ENCODE measurements around the gene TTC34. TPM values are rescaled to one million over a fixed set of nuclear protein-coding genes. Genes with fewer than 3 reads are reported as not detected.
"Not testable (repeated sequence)": the region's sequence is repeated elsewhere in the genome, so short reads cannot be mapped to it uniquely, and the experiment has no call there.

TTC34 gene
- polyA plus RNA-seq, 1 donor (not counting 4 experiments of a cell fraction or from before 2014, with no cell fraction given) = 0.04 TPM

GRCh38 chr1:2750766-2751730 lies 50.4 kb downstream of the TTC34 start:
- H2AFZ ChIP-seq (ENCODE audit: control insufficient read depth, low read length); H3K79me2 ChIP-seq (ENCODE audit: control insufficient read depth, insufficient read depth, low read length); H3K27me3 ChIP-seq (ENCODE audit: control insufficient read depth, extremely low read depth, insufficient read depth, low read length); DNase-seq (ENCODE audit: low read depth, low spot score); H3K4me1 ChIP-seq (ENCODE audit: control insufficient read depth, extremely low read depth, insufficient read depth, low read length); H3K27ac ChIP-seq (ENCODE audit: control insufficient read depth, insufficient read depth, low read length); H3K4me3 ChIP-seq (ENCODE audit: control insufficient read depth in 2 of 3, extremely low read depth in 1 of 3, insufficient read depth in 2 of 3, low read depth in 1 of 3, low read length in 3 of 3); H3K9ac ChIP-seq (ENCODE audit: control insufficient read depth, extremely low read depth, insufficient read depth, low read length); H3K9me3 ChIP-seq (ENCODE audit: control insufficient read depth, low read depth, low read length); dilution Hi-C loops (cut with MboI; ENCODE audit: extremely low pct_ligation_motif_present, low sequenced_read_pairs); H3K9me1 ChIP-seq (ENCODE audit: control insufficient read depth, extremely low read depth, insufficient read depth, low read length); H3K4me2 ChIP-seq (ENCODE audit: control insufficient read depth, extremely low read depth, insufficient read depth, low read depth, low read length); H4K20me1 ChIP-seq (ENCODE audit: control insufficient read depth, extremely low read depth, insufficient read depth, low read length); FAIRE-seq; H3K36me3 ChIP-seq (ENCODE audit: control insufficient read depth in 2 of 2, extremely low read depth in 1 of 2, insufficient read depth in 2 of 2, low read length in 2 of 2): not testable (repeated sequence)

- H3K9ac ChIP-seq (ENCODE audit: control insufficient read depth, extremely low read depth, insufficient read depth, low read length); H3K9me3 ChIP-seq (ENCODE audit: control insufficient read depth, low read depth, low read length); H3K27ac ChIP-seq (ENCODE audit: control insufficient read depth, insufficient read depth, low read length); H3K36me3 ChIP-seq (ENCODE audit: control insufficient read depth in 2 of 2, extremely low read depth in 1 of 2, insufficient read depth in 2 of 2, low read length in 2 of 2); H3K4me2 ChIP-seq (ENCODE audit: control insufficient read depth, extremely low read depth, insufficient read depth, low read depth, low read length); H3K4me3 ChIP-seq (ENCODE audit: control insufficient read depth in 2 of 3, extremely low read depth in 1 of 3, insufficient read depth in 2 of 3, low read depth in 1 of 3, low read length in 3 of 3); H3K4me1 ChIP-seq (ENCODE audit: control insufficient read depth, extremely low read depth, insufficient read depth, low read length); DNase-seq (ENCODE audit: low read depth, low spot score); H3K79me2 ChIP-seq (ENCODE audit: control insufficient read depth, insufficient read depth, low read length); dilution Hi-C loops (cut with MboI; ENCODE audit: extremely low pct_ligation_motif_present, low sequenced_read_pairs); H3K27me3 ChIP-seq (ENCODE audit: control insufficient read depth, extremely low read depth, insufficient read depth, low read length); H4K20me1 ChIP-seq (ENCODE audit: control insufficient read depth, extremely low read depth, insufficient read depth, low read length); H3K9me1 ChIP-seq (ENCODE audit: control insufficient read depth, extremely low read depth, insufficient read depth, low read length); FAIRE-seq; H2AFZ ChIP-seq (ENCODE audit: control insufficient read depth, low read length): not testable (repeated sequence)
These were observed 51.3 kb downstream of the TTC34 start for GRCh38 chr1:2750041-2750680.

- H3K79me2 ChIP-seq (ENCODE audit: control insufficient read depth, insufficient read depth, low read length); H3K4me3 ChIP-seq (ENCODE audit: control insufficient read depth in 2 of 3, extremely low read depth in 1 of 3, insufficient read depth in 2 of 3, low read depth in 1 of 3, low read length in 3 of 3); H3K27ac ChIP-seq (ENCODE audit: control insufficient read depth, insufficient read depth, low read length); FAIRE-seq; H3K9me3 ChIP-seq (ENCODE audit: control insufficient read depth, low read depth, low read length); H3K27me3 ChIP-seq (ENCODE audit: control insufficient read depth, extremely low read depth, insufficient read depth, low read length); H2AFZ ChIP-seq (ENCODE audit: control insufficient read depth, low read length); H3K36me3 ChIP-seq (ENCODE audit: control insufficient read depth in 2 of 2, extremely low read depth in 1 of 2, insufficient read depth in 2 of 2, low read length in 2 of 2); dilution Hi-C loops (cut with MboI; ENCODE audit: extremely low pct_ligation_motif_present, low sequenced_read_pairs); H4K20me1 ChIP-seq (ENCODE audit: control insufficient read depth, extremely low read depth, insufficient read depth, low read length); H3K4me1 ChIP-seq (ENCODE audit: control insufficient read depth, extremely low read depth, insufficient read depth, low read length); H3K9ac ChIP-seq (ENCODE audit: control insufficient read depth, extremely low read depth, insufficient read depth, low read length); H3K4me2 ChIP-seq (ENCODE audit: control insufficient read depth, extremely low read depth, insufficient read depth, low read depth, low read length); DNase-seq (ENCODE audit: low read depth, low spot score); H3K9me1 ChIP-seq (ENCODE audit: control insufficient read depth, extremely low read depth, insufficient read depth, low read length): not testable (repeated sequence)
These were observed 52.9 kb downstream of the TTC34 start for GRCh38 chr1:2748626-2749025.

GRCh38 chr1:2694796-2695195 lies 106.7 kb downstream of the TTC34 start:
- H3K9ac ChIP-seq (ENCODE audit: control insufficient read depth, extremely low read depth, insufficient read depth, low read length); FAIRE-seq; H3K79me2 ChIP-seq (ENCODE audit: control insufficient read depth, insufficient read depth, low read length); H3K4me3 ChIP-seq (ENCODE audit: control insufficient read depth in 2 of 3, extremely low read depth in 1 of 3, insufficient read depth in 2 of 3, low read depth in 1 of 3, low read length in 3 of 3); H4K20me1 ChIP-seq (ENCODE audit: control insufficient read depth, extremely low read depth, insufficient read depth, low read length); DNase-seq (ENCODE audit: low read depth, low spot score); dilution Hi-C loops (cut with MboI; ENCODE audit: extremely low pct_ligation_motif_present, low sequenced_read_pairs); H3K9me1 ChIP-seq (ENCODE audit: control insufficient read depth, extremely low read depth, insufficient read depth, low read length); H3K4me1 ChIP-seq (ENCODE audit: control insufficient read depth, extremely low read depth, insufficient read depth, low read length); H3K27me3 ChIP-seq (ENCODE audit: control insufficient read depth, extremely low read depth, insufficient read depth, low read length); H2AFZ ChIP-seq (ENCODE audit: control insufficient read depth, low read length); H3K9me3 ChIP-seq (ENCODE audit: control insufficient read depth, low read depth, low read length); H3K36me3 ChIP-seq (ENCODE audit: control insufficient read depth in 2 of 2, extremely low read depth in 1 of 2, insufficient read depth in 2 of 2, low read length in 2 of 2); H3K27ac ChIP-seq (ENCODE audit: control insufficient read depth, insufficient read depth, low read length); H3K4me2 ChIP-seq (ENCODE audit: control insufficient read depth, extremely low read depth, insufficient read depth, low read depth, low read length): not testable (repeated sequence)

- H3K79me2 ChIP-seq (ENCODE audit: control insufficient read depth, insufficient read depth, low read length); H3K27ac ChIP-seq (ENCODE audit: control insufficient read depth, insufficient read depth, low read length); H3K9me1 ChIP-seq (ENCODE audit: control insufficient read depth, extremely low read depth, insufficient read depth, low read length); H3K4me3 ChIP-seq (ENCODE audit: control insufficient read depth in 2 of 3, extremely low read depth in 1 of 3, insufficient read depth in 2 of 3, low read depth in 1 of 3, low read length in 3 of 3); dilution Hi-C loops (cut with MboI; ENCODE audit: extremely low pct_ligation_motif_present, low sequenced_read_pairs); H3K9ac ChIP-seq (ENCODE audit: control insufficient read depth, extremely low read depth, insufficient read depth, low read length); H3K36me3 ChIP-seq (ENCODE audit: control insufficient read depth in 2 of 2, extremely low read depth in 1 of 2, insufficient read depth in 2 of 2, low read length in 2 of 2); H3K9me3 ChIP-seq (ENCODE audit: control insufficient read depth, low read depth, low read length); H4K20me1 ChIP-seq (ENCODE audit: control insufficient read depth, extremely low read depth, insufficient read depth, low read length); H3K27me3 ChIP-seq (ENCODE audit: control insufficient read depth, extremely low read depth, insufficient read depth, low read length); DNase-seq (ENCODE audit: low read depth, low spot score); FAIRE-seq; H3K4me2 ChIP-seq (ENCODE audit: control insufficient read depth, extremely low read depth, insufficient read depth, low read depth, low read length); H2AFZ ChIP-seq (ENCODE audit: control insufficient read depth, low read length); H3K4me1 ChIP-seq (ENCODE audit: control insufficient read depth, extremely low read depth, insufficient read depth, low read length): not testable (repeated sequence)
These were observed 111.3 kb downstream of the TTC34 start for GRCh38 chr1:2690180-2690579.
